SJSA1 (cell line): ENCODE measurements around the gene SAP30BP. TPM values are rescaled to one million over a fixed set of nuclear protein-coding genes. Genes with fewer than 3 reads are reported as not detected.
"Not testable (repeated sequence)": the region's sequence is repeated elsewhere in the genome, so short reads cannot be mapped to it uniquely, and the experiment has no call there.

Source experiments
- DNase-seq, 2 experiments: peaks; one replicate each; pipeline ENCODE4 v3.0.0-alpha.2; 2015 to 2020; ENCODE audit warnings: low spot score in 2 of 2, low read depth in 1 of 2
- H3K27ac ChIP-seq: fragments of 250-450 bp; sonication (Bioruptor Pico); 2 replicates; pipeline ENCODE4 v1.5.1; 2020; ENCODE audit warnings: mild to moderate bottlenecking, moderate library complexity
- H3K27me3 ChIP-seq: fragments of 250-450 bp; sonication (Bioruptor Pico); replicated peaks from 2 replicates; pipeline ENCODE4 v1.5.1; 2020; ENCODE audit warnings: mild to moderate bottlenecking, moderate library complexity
- H3K36me3 ChIP-seq: fragments of 250-450 bp; sonication (Bioruptor Pico); 2 replicates; pipeline ENCODE4 v1.5.1; 2020; ENCODE audit warnings: mild to moderate bottlenecking
- H3K4me1 ChIP-seq: fragments of 250-450 bp; sonication (Bioruptor Pico); replicated peaks from 2 replicates; pipeline ENCODE4 v1.6.1; 2021; ENCODE audit warnings: mild to moderate bottlenecking
- H3K4me3 ChIP-seq: fragments of 250-450 bp; sonication (Bioruptor Pico); 2 replicates; pipeline ENCODE4 v1.5.1; 2020; ENCODE audit warnings: mild to moderate bottlenecking
- H3K9me3 ChIP-seq: fragments of 250-450 bp; sonication (Bioruptor Pico); replicated peaks from 2 replicates; pipeline ENCODE4 v1.5.1; 2020; ENCODE audit warnings: mild to moderate bottlenecking
- total RNA-seq: library from RNA; depleted of rRNA; stranded (reverse); fragments of >200 nt; shearing (Covaris generic); gene quantifications from 2 replicates; pipeline ENCODE4 v1.2.3, GENCODE V29; 2014

The SAP30BP gene
- total RNA-seq, 1 experiment from 2014 or later: 90.5 TPM

DNA sequence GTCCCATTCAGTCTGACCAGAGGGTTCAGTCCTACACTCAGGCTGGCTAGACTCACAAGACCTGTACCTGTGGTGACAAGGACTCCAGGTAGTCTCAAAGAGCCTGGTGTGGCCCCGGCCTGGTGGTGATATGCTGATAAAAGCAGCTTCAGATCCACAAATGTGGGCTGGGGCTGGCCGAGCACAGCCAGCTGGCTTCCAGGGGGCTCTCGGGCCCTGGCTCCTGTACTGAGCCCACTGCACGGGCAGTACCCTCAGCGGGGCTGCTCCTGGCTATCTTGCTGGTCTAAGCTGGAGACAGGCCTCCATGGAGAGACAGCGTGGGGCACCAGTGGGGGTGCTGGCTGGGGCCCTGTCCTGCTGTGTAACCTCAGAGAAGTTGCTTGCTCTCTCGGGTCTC is 29.6 kb upstream of the SAP30BP start:
- DNase-seq: no peak
- H3K27ac ChIP-seq: no peak overlapping the region

GRCh38 chr17:75638039-75638438 is 29.1 kb upstream of the SAP30BP start:
- not testable (repeated sequence) for H3K4me3 ChIP-seq

More for the DNA sequence above, 29.6 kb upstream of the SAP30BP start:
- H3K27me3 ChIP-seq: no peaks in the 10 kb centered on the region
- no peaks in the 10 kb centered on the region for H3K9me3 ChIP-seq
- no peak overlapping the region for H3K4me3 ChIP-seq
- H3K4me1 ChIP-seq: peaks cover 17% of the 10 kb centered on the region
- H3K36me3 ChIP-seq: peaks cover 27% of the 10 kb centered on the region

DNA sequence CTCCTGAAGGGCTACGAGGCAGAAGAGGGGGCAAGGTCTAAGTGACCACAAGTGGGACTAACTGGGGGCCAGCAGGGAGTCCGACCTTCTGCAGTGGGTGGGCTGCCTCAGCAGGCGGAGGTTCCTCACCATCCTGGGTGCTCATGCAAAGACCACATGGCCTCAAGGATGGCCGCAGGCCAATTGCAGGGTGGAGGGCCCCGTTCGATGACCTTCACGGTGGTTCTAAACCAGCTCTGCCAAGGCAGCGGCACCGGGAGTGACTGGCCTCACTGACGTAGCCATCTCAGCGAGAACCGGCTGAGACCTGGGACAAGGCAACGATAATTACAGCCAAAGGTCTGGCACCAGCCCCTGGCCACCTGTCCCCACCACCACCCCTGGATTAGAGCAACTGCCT is 28.2 kb upstream of the SAP30BP start:
- no peak overlapping the region for H3K4me3 ChIP-seq
- no peaks in the 10 kb centered on the region for H3K27me3 ChIP-seq
- no peaks in the 10 kb centered on the region for H3K9me3 ChIP-seq
- peaks cover 39% of the 10 kb centered on the region for H3K36me3 ChIP-seq
- DNase-seq: no peak
- peaks cover 4% of the 10 kb centered on the region for H3K4me1 ChIP-seq
- H3K27ac ChIP-seq: no peak overlapping the region

More at GRCh38 chr17:75638039-75638438, 29.1 kb upstream of the SAP30BP start:
- Histone ChIP-seq H3K4me1 (peaks cover 13% of the 10 kb centered on the region), H3K36me3 (peaks cover 32% of the 10 kb centered on the region)
- H3K27ac ChIP-seq, H3K27me3 ChIP-seq, H3K9me3 ChIP-seq, DNase-seq: not testable (repeated sequence)

DNA sequence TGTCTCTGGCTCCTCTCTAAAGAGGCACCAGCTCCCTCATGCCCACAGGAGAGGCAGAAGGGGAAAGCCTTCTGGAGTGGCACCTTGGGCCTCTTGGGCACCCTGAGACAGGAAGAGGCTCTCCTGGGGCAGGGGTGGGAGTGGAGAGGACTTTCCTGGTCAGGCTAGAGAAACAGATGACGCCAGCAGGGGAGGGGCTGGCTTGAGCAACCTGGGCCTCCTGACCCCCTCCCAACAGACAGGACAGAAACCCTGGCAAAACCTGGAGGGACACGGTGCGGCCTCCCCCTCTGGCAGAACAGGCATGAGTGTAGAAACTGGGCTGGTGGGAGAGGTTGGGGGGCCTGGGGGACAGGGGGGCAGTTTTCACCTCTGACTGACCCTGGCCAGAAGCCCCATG is 27.8 kb upstream of the SAP30BP start:
- Histone ChIP-seq H3K9me3 (no peaks in the 10 kb centered on the region), H3K36me3 (peaks cover 42% of the 10 kb centered on the region), H3K27ac (no peak overlapping the region), H3K4me3 (no peak overlapping the region), H3K4me1 (no peaks in the 10 kb centered on the region), H3K27me3 (no peaks in the 10 kb centered on the region)
- DNase-seq: no peak

DNA sequence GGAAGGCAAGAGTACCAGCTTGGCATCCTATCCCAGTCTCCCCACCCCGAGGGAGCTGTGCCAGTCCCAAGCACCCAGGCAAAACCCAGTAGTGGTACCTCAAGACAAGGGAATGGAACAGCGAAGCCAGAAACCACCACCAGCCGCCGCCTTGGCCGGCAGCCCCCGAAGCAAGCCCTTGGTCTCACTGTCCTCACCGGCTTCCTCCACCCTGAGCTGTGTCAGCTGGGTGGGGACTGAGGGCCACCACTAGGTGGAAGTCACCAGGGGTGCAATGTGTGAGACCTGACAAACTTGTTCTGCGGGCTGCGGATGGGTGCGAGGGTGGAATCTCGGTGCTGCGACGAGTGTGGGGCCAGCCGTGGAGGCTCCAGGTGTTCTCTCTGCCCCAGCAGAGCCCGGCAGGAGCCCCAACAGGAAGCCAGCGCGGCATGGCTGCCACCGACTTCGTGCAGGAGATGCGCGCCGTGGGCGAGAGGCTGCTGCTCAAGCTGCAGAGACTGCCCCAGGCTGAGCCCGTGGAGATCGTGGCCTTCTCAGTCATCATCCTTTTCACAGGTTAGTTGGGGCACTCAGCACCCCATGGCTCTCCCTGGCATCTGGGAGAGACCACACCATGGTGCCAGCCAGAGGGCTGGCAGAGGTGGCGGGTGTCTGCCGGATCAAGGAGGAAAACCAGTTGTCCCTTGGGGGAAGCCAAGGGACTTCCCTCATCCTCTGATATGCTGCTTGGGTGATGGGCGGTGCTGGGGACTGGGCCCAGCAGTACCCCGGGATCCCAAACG is 27.2 kb upstream of the SAP30BP start:
- no peaks in the 10 kb centered on the region for H3K4me1 ChIP-seq
- H3K27ac ChIP-seq: no peak overlapping the region
- H3K9me3 ChIP-seq: no peaks in the 10 kb centered on the region
- H3K4me3 ChIP-seq: no peak overlapping the region
- no peaks in the 10 kb centered on the region for H3K27me3 ChIP-seq
- peaks cover 42% of the 10 kb centered on the region for H3K36me3 ChIP-seq
- DNase-seq: no peak

DNA sequence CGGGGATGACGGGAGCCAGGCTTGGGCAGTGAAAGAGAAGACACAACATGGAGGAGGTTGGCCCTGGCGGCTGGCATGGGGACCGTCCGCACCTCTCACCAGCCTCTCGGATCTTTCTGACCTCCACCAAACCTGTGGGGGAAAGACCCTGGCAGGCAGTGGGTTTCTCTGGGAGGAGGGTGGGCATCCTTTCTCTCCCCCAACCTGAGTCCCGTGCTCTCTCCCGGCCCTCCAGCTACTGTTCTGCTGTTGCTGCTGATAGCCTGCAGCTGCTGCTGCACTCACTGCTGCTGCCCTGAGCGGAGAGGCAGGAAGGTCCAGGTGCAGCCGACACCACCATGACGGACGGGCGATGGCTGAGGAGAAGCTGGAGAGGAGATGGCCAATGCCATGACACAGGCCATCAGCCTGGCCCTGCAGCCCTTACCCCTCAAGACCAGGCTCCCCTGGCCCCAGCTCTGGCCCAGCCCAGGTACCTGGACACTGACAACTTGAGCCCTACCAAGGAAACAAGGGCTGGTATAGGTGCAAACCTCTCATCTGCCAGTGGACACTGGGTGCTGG is 26.5 kb upstream of the SAP30BP start:
- Histone ChIP-seq H3K4me3 (no peak overlapping the region), H3K27ac (no peak overlapping the region), H3K9me3 (no peaks in the 10 kb centered on the region), H3K4me1 (no peaks in the 10 kb centered on the region), H3K27me3 (no peaks in the 10 kb centered on the region), H3K36me3 (peaks cover 42% of the 10 kb centered on the region)
- DNase-seq: no peak

GRCh38 chr17:75641343-75641742 is 25.8 kb upstream of the SAP30BP start:
- no peak for DNase-seq
- H3K36me3 ChIP-seq: peaks cover 42% of the 10 kb centered on the region
- no peaks in the 10 kb centered on the region for H3K4me1 ChIP-seq
- no peaks in the 10 kb centered on the region for H3K27me3 ChIP-seq
- H3K4me3 ChIP-seq: no peak overlapping the region
- H3K9me3 ChIP-seq: no peaks in the 10 kb centered on the region
- H3K27ac ChIP-seq: no peak overlapping the region

DNA sequence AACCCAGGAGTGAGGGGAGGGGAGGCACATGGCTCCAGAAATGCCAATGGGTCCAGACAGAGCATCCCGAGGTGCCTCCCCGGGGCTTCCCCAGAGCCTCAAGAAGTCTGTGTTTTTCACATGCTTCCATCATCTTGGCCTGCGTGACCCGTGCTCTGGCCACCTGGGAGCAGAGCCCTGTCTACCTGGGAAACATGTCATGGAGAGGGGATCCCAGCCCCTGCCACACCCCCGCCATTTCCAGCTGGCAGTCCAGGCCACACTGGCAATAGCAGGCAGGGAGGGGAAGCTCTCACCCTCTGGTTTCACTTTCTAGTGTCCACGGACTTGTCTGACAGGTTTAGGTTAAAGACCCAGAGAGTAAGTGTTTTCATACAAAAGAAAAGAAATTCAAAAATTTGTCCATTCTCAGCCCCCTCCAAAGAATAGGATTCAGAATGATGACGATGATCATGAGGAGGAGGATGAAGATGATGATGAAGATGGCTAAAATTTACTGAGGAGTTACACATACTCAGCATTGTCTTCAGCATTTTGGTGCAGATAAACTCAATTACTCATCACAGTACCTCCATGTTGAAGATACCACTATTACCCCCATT is 24.9 kb upstream of the SAP30BP start:
- no peak overlapping the region for H3K4me3 ChIP-seq
- no peaks in the 10 kb centered on the region for H3K9me3 ChIP-seq
- peaks cover 42% of the 10 kb centered on the region for H3K36me3 ChIP-seq
- H3K27ac ChIP-seq: no peak overlapping the region
- no peak for DNase-seq
- no peaks in the 10 kb centered on the region for H3K4me1 ChIP-seq
- no peaks in the 10 kb centered on the region for H3K27me3 ChIP-seq

DNA sequence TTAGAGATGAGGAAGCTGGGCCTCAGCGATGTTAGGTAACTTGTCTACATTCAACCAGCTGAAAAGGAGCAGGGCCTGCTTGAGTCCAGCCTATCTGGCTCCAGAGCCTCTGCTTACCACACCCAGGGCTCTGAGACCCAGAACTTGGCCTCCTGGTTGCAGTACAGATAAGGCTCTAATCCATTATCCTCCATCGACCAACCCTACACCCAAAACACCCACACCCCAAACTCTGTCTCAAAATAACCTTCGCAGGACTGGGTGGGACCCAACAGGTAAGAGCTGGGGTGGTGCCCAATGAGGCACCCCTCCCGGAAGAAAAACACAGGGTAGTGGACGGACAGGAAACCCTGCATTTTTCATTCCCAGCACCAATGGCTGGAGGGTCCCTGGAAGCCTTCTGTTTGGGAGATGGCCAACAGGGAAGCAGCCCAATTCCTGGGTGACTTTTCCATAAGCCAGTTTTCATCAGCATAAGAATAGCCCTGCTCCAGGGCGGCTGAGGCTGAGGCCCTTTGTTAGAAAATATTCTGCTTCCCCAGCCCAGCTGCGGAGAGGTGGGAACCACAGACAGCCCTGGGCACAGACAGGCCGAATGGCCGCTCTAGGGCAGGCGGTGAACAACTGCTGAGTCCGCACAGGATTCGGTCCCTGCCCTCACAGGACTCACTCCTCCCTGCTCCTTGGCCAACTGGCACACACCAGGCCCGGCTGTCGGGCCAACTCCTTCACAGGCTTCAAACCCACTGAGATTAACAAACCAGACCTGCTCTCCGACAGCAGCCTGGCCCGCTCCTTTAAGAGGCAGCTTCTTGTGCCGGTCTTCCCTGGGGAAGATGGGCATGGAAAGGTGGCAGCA is 24.1 kb upstream of the SAP30BP start:
- no peak for DNase-seq
- Histone ChIP-seq H3K9me3 (no peaks in the 10 kb centered on the region), H3K27me3 (no peaks in the 10 kb centered on the region), H3K4me3 (no peak overlapping the region), H3K36me3 (peaks cover 42% of the 10 kb centered on the region), H3K4me1 (no peaks in the 10 kb centered on the region), H3K27ac (no peak overlapping the region)

DNA sequence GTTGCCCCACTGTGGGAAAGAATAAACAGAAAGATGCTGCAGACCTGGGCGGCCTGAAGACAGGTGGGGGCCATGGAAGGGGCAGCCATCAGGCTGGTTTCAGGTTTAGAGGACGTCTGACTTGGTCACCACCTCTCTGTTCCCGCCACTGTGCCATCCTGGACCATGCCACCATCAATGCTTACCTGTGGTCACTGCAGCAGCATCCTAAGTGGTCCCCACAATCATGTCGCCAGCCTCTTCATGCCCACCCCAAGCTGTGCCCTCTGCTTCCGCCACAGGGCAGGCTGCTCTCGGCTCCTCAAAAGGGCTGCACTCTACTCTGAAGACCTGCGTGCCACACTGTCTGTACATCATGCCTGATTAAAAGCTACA is 23.5 kb upstream of the SAP30BP start:
- Histone ChIP-seq H3K36me3 (peaks cover 37% of the 10 kb centered on the region), H3K27me3 (no peaks in the 10 kb centered on the region), H3K4me1 (no peaks in the 10 kb centered on the region), H3K27ac (no peak overlapping the region), H3K4me3 (no peak overlapping the region), H3K9me3 (no peaks in the 10 kb centered on the region)
- no peak for DNase-seq

GRCh38 chr17:75645501-75645888 is 21.6 kb upstream of the SAP30BP start:
- DNase-seq: no peak
- H3K36me3 ChIP-seq: peaks cover 43% of the 10 kb centered on the region
- no peak overlapping the region for H3K4me3 ChIP-seq
- no peak overlapping the region for H3K27ac ChIP-seq
- no peaks in the 10 kb centered on the region for H3K4me1 ChIP-seq
- no peaks in the 10 kb centered on the region for H3K27me3 ChIP-seq
- no peaks in the 10 kb centered on the region for H3K9me3 ChIP-seq

DNA sequence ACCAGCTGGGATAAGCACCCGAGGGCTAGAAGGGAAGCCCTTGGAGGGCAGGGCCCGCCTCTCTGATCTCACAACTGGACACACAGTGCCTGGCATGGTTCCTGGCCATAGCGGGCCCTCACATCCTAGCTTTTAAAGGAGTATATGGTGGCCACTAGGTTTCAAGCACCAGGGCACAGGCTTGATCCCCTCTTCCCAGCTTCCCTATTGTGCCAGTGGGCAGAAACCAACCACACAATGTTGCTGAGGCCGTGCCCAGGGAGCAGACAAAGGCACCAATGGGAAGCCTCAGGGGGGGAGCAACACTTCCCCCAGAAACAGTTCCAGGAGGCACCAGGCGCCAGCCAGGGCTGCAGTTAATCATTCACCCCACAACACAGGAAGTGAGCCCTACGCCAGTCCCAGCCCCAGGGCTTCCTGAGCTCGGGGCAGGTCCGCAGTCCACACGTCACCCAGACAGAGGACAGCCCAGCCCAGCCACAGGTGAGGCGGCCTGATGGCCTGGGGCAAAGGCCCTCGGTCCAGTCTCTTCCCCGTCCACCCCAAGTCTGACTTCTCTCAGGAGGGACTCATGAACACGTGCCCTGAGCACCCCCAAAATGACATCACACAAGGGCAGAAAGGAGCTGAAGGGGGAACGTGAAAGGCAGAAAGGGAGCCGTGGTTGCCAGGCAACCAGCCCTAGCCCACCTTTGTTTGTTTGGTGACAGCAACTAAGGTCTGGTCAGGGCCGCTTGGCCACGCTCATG is 21.1 kb upstream of the SAP30BP start:
- H3K4me3 ChIP-seq: no peak overlapping the region
- no peaks in the 10 kb centered on the region for H3K27me3 ChIP-seq
- peaks cover 43% of the 10 kb centered on the region for H3K36me3 ChIP-seq
- no peak for DNase-seq
- H3K4me1 ChIP-seq: no peaks in the 10 kb centered on the region
- no peaks in the 10 kb centered on the region for H3K9me3 ChIP-seq
- H3K27ac ChIP-seq: no peak overlapping the region

GRCh38 chr17:75646638-75646992 is 20.5 kb upstream of the SAP30BP start:
- peaks cover 43% of the 10 kb centered on the region for H3K36me3 ChIP-seq
- H3K27ac ChIP-seq: no peak overlapping the region
- H3K4me3 ChIP-seq: no peak overlapping the region
- no peaks in the 10 kb centered on the region for H3K27me3 ChIP-seq
- no peak for DNase-seq
- H3K4me1 ChIP-seq: no peaks in the 10 kb centered on the region
- H3K9me3 ChIP-seq: no peaks in the 10 kb centered on the region
